ENCODE measurements around the gene ISCU. TPM values are rescaled to one million over a fixed set of nuclear protein-coding genes. Genes with fewer than 3 reads are reported as not detected.
"Not testable (repeated sequence)": the region's sequence is repeated elsewhere in the genome, so short reads cannot be mapped to it uniquely, and the experiment has no call there.

The ISCU gene
- total RNA-seq, 1 donor from 2014 or later, result 134 TPM

- no peak for DNase-seq (ENCODE audit: low read depth)
- TF ChIP-seq CTCF (IDR thresholded peaks at IDR 0.05; ENCODE audit: insufficient read depth, low read length, poor library complexity, severe bottlenecking), result no peak
- H3K36me3 ChIP-seq (ENCODE audit: control insufficient read depth, insufficient read depth, low read length), result no peaks in the 10 kb centered on the region
- H3K4me3 ChIP-seq (ENCODE audit: low read depth, low read length), result no peak overlapping the region
- H3K27me3 ChIP-seq (ENCODE audit: control insufficient read depth, insufficient read depth, low read length), result no peaks in the 10 kb centered on the region
Observed at GRCh38 chr12:108551535-108551934, 10.9 kb upstream of the ISCU start.

- H3K36me3 ChIP-seq (ENCODE audit: control insufficient read depth, insufficient read depth, low read length), result peaks cover 2% of the 10 kb centered on the region
- DNase-seq (ENCODE audit: low read depth), result no peak
- TF ChIP-seq CTCF (IDR thresholded peaks at IDR 0.05; ENCODE audit: insufficient read depth, low read length, poor library complexity, severe bottlenecking), result no peak
- H3K27me3 ChIP-seq (ENCODE audit: control insufficient read depth, insufficient read depth, low read length), result no peaks in the 10 kb centered on the region
- no peak overlapping the region for H3K4me3 ChIP-seq (ENCODE audit: low read depth, low read length)
Observed at GRCh38 chr12:108553799-108554198, 8.6 kb upstream of the ISCU start.

GRCh38 chr12:108555383-108555782, 7.0 kb upstream of the ISCU start:
- H3K27me3 ChIP-seq (ENCODE audit: control insufficient read depth, insufficient read depth, low read length); H3K36me3 ChIP-seq (ENCODE audit: control insufficient read depth, insufficient read depth, low read length); H3K4me3 ChIP-seq (ENCODE audit: low read depth, low read length); DNase-seq (ENCODE audit: low read depth): not testable (repeated sequence)

- Histone ChIP-seq H3K27me3 (ENCODE audit: control insufficient read depth, insufficient read depth, low read length) (no peaks in the 10 kb centered on the region), H3K36me3 (ENCODE audit: control insufficient read depth, insufficient read depth, low read length) (peaks cover 2% of the 10 kb centered on the region), H3K4me3 (ENCODE audit: low read depth, low read length) (no peak overlapping the region)
- TF ChIP-seq CTCF (IDR thresholded peaks at IDR 0.05; ENCODE audit: insufficient read depth, low read length, poor library complexity, severe bottlenecking), result no peak
- DNase-seq (ENCODE audit: low read depth), result no peak
Observed at GRCh38 chr12:108559007-108559655, 3.3 kb upstream of the ISCU start.

GRCh38 chr12:108559748-108560147, 2.6 kb upstream of the ISCU start:
- Histone ChIP-seq H3K36me3 (ENCODE audit: control insufficient read depth, insufficient read depth, low read length) (peaks cover 2% of the 10 kb centered on the region), H3K27me3 (ENCODE audit: control insufficient read depth, insufficient read depth, low read length) (no peaks in the 10 kb centered on the region), H3K4me3 (ENCODE audit: low read depth, low read length) (peak overlapping the region; percentile 60)
- no peak for DNase-seq (ENCODE audit: low read depth)
- TF ChIP-seq CTCF (IDR thresholded peaks at IDR 0.05; ENCODE audit: insufficient read depth, low read length, poor library complexity, severe bottlenecking), result no peak

- TF ChIP-seq CTCF (IDR thresholded peaks at IDR 0.05; ENCODE audit: insufficient read depth, low read length, poor library complexity, severe bottlenecking), result no peak
- H3K36me3 ChIP-seq (ENCODE audit: control insufficient read depth, insufficient read depth, low read length), result peaks cover 2% of the 10 kb centered on the region
- DNase-seq (ENCODE audit: low read depth), result no peak
- no peaks in the 10 kb centered on the region for H3K27me3 ChIP-seq (ENCODE audit: control insufficient read depth, insufficient read depth, low read length)
- peak overlapping the region; percentile 60 for H3K4me3 ChIP-seq (ENCODE audit: low read depth, low read length)
Observed at GRCh38 chr12:108560321-108560721, 2.1 kb upstream of the ISCU start.
